Fibroblast of skin of back (primary cell): ENCODE measurements around the gene POU2AF3.
A peak's percentile ranks its signal among the peaks of the same experiment; 100 is the strongest.
"Not testable (repeated sequence)": the region's sequence is repeated elsewhere in the genome, so short reads cannot be mapped to it uniquely, and the experiment has no call there.

Source experiments
- DNase-seq: peaks from one replicate; pipeline ENCODE4 v3.0.0-alpha.2; 2013

The POU2AF3 gene

GRCh38 chr11:111301004-111301841 is 2.9 kb downstream of the POU2AF3 start:
- DNase-seq: no peak

DNA sequence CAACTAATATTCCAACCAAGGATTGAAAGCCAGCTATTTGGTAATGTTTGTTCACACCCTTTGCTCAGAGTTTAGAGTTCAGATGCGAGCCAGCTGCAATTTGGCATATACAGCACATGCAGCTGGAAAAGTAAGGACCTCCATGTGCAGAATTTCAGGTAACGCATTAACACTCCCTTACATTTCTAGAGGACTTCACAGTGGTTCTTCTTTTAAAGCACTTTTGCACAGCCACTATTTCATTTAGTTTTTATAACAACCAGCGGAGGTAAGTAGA is 3.4 kb downstream of the POU2AF3 start:
- no peak for DNase-seq

- no peak for DNase-seq
Measured at GRCh38 chr11:111302298-111302697, 4.0 kb downstream of the POU2AF3 start.

- no peak for DNase-seq
Measured at GRCh38 chr11:111303461-111303860, 5.1 kb downstream of the POU2AF3 start.

DNA sequence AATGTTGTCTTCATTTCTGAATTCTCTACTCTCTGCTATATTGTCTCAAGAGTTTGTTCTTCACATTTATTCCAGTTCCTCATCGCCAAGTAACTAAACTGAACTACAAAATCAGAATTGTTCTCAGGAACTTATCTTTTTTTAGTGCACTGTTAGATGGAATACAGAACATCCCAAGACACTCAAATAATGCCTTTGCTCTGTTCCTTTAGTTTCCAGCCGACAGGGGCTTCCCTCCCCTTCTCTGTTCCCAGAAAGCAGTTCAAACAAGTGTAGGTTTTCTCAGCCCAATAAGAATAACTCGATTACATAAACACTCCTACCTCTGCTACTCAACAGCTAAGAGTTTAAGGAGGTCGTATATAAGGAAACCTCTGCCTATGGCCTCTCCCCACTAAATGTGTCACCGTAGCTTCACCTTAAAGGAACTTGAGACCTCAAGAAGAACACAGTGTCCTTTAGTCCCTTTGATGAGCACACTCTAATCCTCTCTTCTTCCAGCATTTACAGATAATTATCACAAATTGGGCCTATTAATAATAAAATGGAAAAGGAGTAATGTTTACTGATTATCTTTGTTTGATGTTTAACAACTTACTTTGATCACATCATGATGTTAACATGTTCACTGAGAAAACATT is 6.9 kb downstream of the POU2AF3 start:
- DNase-seq: no peak

- DNase-seq: no peak
Measured at GRCh38 chr11:111305876-111306275, 7.5 kb downstream of the POU2AF3 start.

GRCh38 chr11:111306321-111306720 is 8.0 kb downstream of the POU2AF3 start:
- DNase-seq: no peak

GRCh38 chr11:111307472-111308108 is 9.2 kb downstream of the POU2AF3 start:
- DNase-seq: no peak

- no peak for DNase-seq
Measured at GRCh38 chr11:111308140-111308539, 9.8 kb downstream of the POU2AF3 start.

- DNase-seq: no peak
Measured at GRCh38 chr11:111309215-111309915, 11.0 kb downstream of the POU2AF3 start.

GRCh38 chr11:111310088-111310487 is 11.7 kb downstream of the POU2AF3 start:
- DNase-seq: no peak

DNA sequence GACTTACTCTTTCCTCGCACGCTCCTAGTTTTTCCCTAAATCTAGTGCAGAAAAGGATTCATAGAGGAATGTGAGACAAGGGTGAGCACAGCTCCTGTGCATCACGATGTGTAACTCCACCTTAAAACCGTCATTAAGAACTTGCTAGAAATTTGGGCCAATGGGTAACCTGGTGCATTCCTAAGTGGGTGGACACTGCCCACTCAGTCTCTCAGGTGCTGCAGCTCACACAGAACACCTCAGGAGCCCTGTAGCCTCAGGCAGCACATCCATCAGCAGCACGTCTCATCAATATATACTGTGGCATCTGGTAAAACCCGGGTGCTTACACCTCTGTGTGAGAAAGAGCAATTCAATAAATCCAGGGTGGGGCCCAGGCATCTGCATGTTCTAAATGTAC is 12.4 kb downstream of the POU2AF3 start:
- DNase-seq: no peak

DNA sequence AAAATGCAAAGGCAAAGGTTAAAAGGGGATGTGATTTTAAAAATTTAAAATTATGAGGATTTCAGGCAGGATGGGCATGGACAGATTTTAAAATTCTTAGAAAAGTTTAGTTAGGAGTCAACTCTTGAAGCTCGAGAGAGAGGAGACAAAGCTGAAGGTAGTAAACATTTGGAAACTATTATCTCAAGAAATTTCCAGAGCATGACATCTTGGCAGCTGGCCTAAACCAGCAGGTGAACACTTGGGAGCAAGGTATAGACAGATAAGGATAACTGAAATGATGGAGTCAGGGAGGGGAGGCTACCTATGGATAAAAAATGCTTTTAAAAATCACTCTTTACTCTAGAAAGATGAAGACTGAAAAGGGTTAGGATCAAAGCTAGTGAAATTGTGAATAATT is 13.7 kb downstream of the POU2AF3 start:
- DNase-seq: no peak

GRCh38 chr11:111319296-111319695 is 20.9 kb downstream of the POU2AF3 start:
- DNase-seq: no peak

- DNase-seq: not testable (repeated sequence)
Measured at GRCh38 chr11:111320199-111320598, 21.9 kb downstream of the POU2AF3 start.

GRCh38 chr11:111320728-111321568 is 22.6 kb downstream of the POU2AF3 start:
- DNase-seq: peak; percentile 6

DNA sequence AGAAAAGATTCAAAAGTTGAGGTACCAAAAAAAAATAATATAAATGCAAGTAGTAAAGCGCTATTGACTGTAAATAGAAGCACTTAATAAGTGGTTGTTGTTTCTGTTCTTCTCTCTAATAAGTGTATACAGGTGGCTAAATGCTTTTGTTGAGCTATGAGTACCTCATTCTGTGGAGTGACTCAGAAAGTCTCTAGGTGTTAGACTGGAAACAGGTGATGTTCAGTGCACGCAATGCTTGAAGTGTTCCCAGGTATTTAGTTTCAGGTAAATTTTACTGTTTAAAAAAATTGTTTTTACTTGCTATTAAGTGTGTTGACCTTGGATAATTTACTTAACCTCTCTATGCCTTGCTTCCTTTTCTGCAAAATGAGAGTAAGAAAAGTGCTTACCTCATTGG is 24.2 kb downstream of the POU2AF3 start:
- no peak for DNase-seq

DNA sequence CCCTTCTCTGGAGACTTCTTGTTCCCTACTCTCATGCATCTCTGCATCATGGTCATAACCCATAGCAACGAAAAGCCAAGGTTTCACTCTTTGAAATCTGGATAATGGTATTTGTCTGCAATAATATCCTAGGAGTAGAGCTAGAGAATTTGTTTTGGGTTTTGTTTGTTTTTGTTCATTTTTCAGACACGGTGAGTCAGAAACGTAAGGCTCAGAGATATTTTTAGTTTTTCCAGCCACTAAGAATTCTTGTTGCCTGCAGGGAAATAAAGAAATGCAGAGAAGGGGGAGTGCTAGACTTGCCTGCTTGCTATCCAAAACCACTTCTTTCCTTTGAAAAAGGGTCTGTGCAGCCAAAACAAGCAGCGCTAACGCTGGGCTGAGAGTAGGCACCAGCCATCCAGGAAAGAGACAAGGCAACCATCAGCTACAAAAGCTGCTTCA is 26.0 kb downstream of the POU2AF3 start:
- peak; percentile 37 for DNase-seq

- DNase-seq: no peak
Measured at GRCh38 chr11:111325259-111325658, 26.9 kb downstream of the POU2AF3 start.

DNA sequence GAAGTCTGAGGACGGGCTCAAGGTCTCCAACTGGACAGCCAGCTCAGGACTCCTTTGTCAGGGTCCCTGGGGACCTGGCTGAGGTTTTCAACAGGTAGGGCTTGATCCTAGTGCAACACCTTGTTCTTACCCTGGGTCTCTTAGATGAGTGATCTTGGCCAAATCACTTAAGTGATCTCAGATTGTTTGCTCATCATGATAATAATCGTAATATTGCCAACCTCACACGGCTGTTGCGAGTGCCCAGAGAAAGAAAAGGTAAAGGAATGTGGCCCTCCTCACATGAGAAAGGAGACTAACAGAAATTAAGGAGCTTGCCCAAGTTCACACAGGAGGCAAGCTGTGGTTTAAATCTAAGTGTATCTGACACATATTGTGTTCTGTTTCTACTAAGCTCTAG is 28.5 kb downstream of the POU2AF3 start:
- no peak for DNase-seq

DNA sequence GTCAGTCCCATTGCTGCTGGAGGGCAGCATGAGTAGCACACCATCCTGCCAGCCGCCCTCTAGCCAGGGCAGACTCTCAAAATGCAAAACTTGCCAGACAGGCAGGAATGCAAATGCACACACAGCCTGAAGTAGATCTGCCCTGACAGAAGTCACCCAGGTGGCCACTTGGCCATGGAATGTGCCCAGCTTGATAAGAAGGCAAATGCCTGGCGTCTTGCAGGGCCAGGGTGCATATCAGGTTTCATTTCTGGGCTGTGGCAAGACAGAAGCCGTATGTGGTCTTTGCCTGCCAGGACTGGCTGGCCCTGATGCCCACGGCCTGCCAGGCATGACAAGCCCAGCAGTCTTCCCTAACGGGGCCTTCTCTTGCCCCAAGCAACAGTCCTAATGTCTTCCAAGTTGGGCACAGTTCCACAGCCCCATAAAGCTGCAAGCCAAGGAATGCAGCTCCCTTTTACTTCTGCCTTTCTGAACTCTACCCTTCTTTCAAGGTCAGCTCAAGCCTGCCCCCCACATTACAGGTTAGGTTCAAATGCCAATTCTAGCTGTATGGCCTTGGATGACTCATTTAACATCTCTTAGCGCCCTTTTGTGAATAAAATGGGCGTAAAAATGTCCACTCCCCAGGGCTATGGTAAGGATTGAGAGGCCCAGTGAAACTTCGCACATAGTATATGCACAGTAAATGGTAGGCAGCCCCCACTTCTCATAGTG is 29.7 kb downstream of the POU2AF3 start:
- DNase-seq: no peak
